ENCODE measurements around the gene SPTBN4.
"Not testable (repeated sequence)": the region's sequence is repeated elsewhere in the genome, so short reads cannot be mapped to it uniquely, and the experiment has no call there.

The SPTBN4 gene

GRCh38 chr19:40521900-40522299, 55.1 kb downstream of the SPTBN4 start:
- DNase-seq; in situ Hi-C loops (cut with MboI; ENCODE audit: low pct_unique_long_range_greater_than_20kb, low sequenced_read_pairs): not testable (repeated sequence)

- peak; percentile 77 for DNase-seq
- in situ Hi-C loops (cut with MboI; ENCODE audit: low pct_unique_long_range_greater_than_20kb, low sequenced_read_pairs): no loop called here
These were observed 56.7 kb downstream of the SPTBN4 start for GRCh38 chr19:40523322-40524047.

- no peak for DNase-seq
- in situ Hi-C loops (cut with MboI; ENCODE audit: low pct_unique_long_range_greater_than_20kb, low sequenced_read_pairs): no loop called here
These were observed 57.3 kb downstream of the SPTBN4 start for GRCh38 chr19:40524133-40524549.

GRCh38 chr19:40524655-40525054, 57.9 kb downstream of the SPTBN4 start:
- in situ Hi-C loops (cut with MboI; ENCODE audit: low pct_unique_long_range_greater_than_20kb, low sequenced_read_pairs): no loop called here
- DNase-seq: no peak

GRCh38 chr19:40525234-40526051, 58.6 kb downstream of the SPTBN4 start:
- DNase-seq: no peak
- in situ Hi-C loops (cut with MboI; ENCODE audit: low pct_unique_long_range_greater_than_20kb, low sequenced_read_pairs): no loop called here

- in situ Hi-C loops (cut with MboI; ENCODE audit: low pct_unique_long_range_greater_than_20kb, low sequenced_read_pairs): no loop called here
- no peak for DNase-seq
These were observed 61.3 kb downstream of the SPTBN4 start for GRCh38 chr19:40528078-40528477.

GRCh38 chr19:40528533-40529092, 61.8 kb downstream of the SPTBN4 start:
- in situ Hi-C loops (cut with MboI; ENCODE audit: low pct_unique_long_range_greater_than_20kb, low sequenced_read_pairs): no loop called here
- no peak for DNase-seq

GRCh38 chr19:40529093-40529954, 62.5 kb downstream of the SPTBN4 start:
- in situ Hi-C loops (cut with MboI; ENCODE audit: low pct_unique_long_range_greater_than_20kb, low sequenced_read_pairs): no loop called here
- DNase-seq: peak; percentile 88

GRCh38 chr19:40530091-40530901, 63.5 kb downstream of the SPTBN4 start:
- in situ Hi-C loops (cut with MboI; ENCODE audit: low pct_unique_long_range_greater_than_20kb, low sequenced_read_pairs): no loop called here
- DNase-seq: no peak

GRCh38 chr19:40533508-40533907, 66.7 kb downstream of the SPTBN4 start:
- in situ Hi-C loops (cut with MboI; ENCODE audit: low pct_unique_long_range_greater_than_20kb, low sequenced_read_pairs): no loop called here
- no peak for DNase-seq

- in situ Hi-C loops (cut with MboI; ENCODE audit: low pct_unique_long_range_greater_than_20kb, low sequenced_read_pairs): no loop called here
- no peak for DNase-seq
These were observed 67.3 kb downstream of the SPTBN4 start for GRCh38 chr19:40534148-40534547.

- no peak for DNase-seq
- in situ Hi-C loops (cut with MboI; ENCODE audit: low pct_unique_long_range_greater_than_20kb, low sequenced_read_pairs): no loop called here
These were observed 72.3 kb downstream of the SPTBN4 start for GRCh38 chr19:40539070-40539469.

GRCh38 chr19:40542202-40542859, 75.5 kb downstream of the SPTBN4 start:
- no peak for DNase-seq
- in situ Hi-C loops (cut with MboI; ENCODE audit: low pct_unique_long_range_greater_than_20kb, low sequenced_read_pairs): no loop called here

GRCh38 chr19:40543029-40543597, 76.3 kb downstream of the SPTBN4 start:
- in situ Hi-C loops (cut with MboI; ENCODE audit: low pct_unique_long_range_greater_than_20kb, low sequenced_read_pairs): no loop called here
- DNase-seq: no peak

- DNase-seq; in situ Hi-C loops (cut with MboI; ENCODE audit: low pct_unique_long_range_greater_than_20kb, low sequenced_read_pairs): not testable (repeated sequence)
These were observed 79.5 kb downstream of the SPTBN4 start for GRCh38 chr19:40546153-40546841.

GRCh38 chr19:40547190-40547589, 80.4 kb downstream of the SPTBN4 start:
- in situ Hi-C loops (cut with MboI; ENCODE audit: low pct_unique_long_range_greater_than_20kb, low sequenced_read_pairs); DNase-seq: not testable (repeated sequence)

GRCh38 chr19:40547836-40548235, 81.0 kb downstream of the SPTBN4 start:
- in situ Hi-C loops (cut with MboI; ENCODE audit: low pct_unique_long_range_greater_than_20kb, low sequenced_read_pairs): no loop called here

More at GRCh38 chr19:40547836-40548235, 81.0 kb downstream of the SPTBN4 start:
- no peak for DNase-seq
